Liver (tissue), 9 donors: Measurements from ENCODE around the gene B4GALT5. TPM values are rescaled to one million over a fixed set of nuclear protein-coding genes. Genes with fewer than 3 reads are reported as not detected.

Source experiments
- DNase-seq: peaks from one replicate; pipeline ENCODE4 v3.0.0-alpha.2; 2017; ENCODE audit warnings: low spot score
- H3K27ac ChIP-seq, 2 donors: one replicate each; pipeline ENCODE4 v1.7.0; 2013; ENCODE audit warnings: inconsistent platforms in 2 of 2, low read length in 2 of 2, control low read depth in 1 of 2, low read depth in 1 of 2, mild to moderate bottlenecking in 1 of 2
- H3K27me3 ChIP-seq, 4 donors: one replicate each; pipeline versions ENCODE4 v1.6.1 to v1.7.0; 2013; ENCODE audit warnings: low read length in 3 of 4, inconsistent platforms in 1 of 4, mild to moderate bottlenecking in 1 of 4, moderate library complexity in 1 of 4; ENCODE audit not compliant: control insufficient read depth in 4 of 4, insufficient read depth in 4 of 4
- H3K36me3 ChIP-seq, 4 donors: one replicate each; pipeline versions ENCODE4 v1.6.1 to v1.7.0; 2013; ENCODE audit warnings: low read length in 3 of 4, mild to moderate bottlenecking in 3 of 4, low read depth in 1 of 4, moderate library complexity in 1 of 4; ENCODE audit not compliant: control insufficient read depth in 4 of 4, insufficient read depth in 3 of 4
- H3K4me1 ChIP-seq, 4 donors: one replicate each; pipeline versions ENCODE4 v1.6.1 to v1.7.0; 2013; ENCODE audit warnings: low read length in 3 of 4, mild to moderate bottlenecking in 3 of 4, moderate library complexity in 1 of 4; ENCODE audit not compliant: control insufficient read depth in 4 of 4, insufficient read depth in 4 of 4
- H3K4me3 ChIP-seq, 3 donors: one replicate each; pipeline versions ENCODE4 v1.6.1 to v1.7.0; 2013; ENCODE audit warnings: low read length in 3 of 3, control low read depth in 1 of 3, low read depth in 1 of 3, mild to moderate bottlenecking in 1 of 3
- H3K9ac ChIP-seq, 2 donors: one replicate each; pipeline ENCODE4 v1.7.0; 2013; ENCODE audit warnings: low read length in 2 of 2, mild to moderate bottlenecking in 2 of 2, moderate library complexity in 2 of 2, control low read depth in 1 of 2, low read depth in 1 of 2
- H3K9me3 ChIP-seq, 4 donors: one replicate each; pipeline versions ENCODE4 v1.6.1 to v1.7.0; 2013; ENCODE audit warnings: low read length in 3 of 4; ENCODE audit not compliant: control insufficient read depth in 4 of 4
- ATF3 ChIP-seq: IDR thresholded peaks from 2 replicates; pipeline ENCODE4 v1.6.1; 2016; ENCODE audit warnings: antibody characterized with exemption
- CTCF ChIP-seq: fragments of 150-350 bp; IDR thresholded peaks from 2 replicates; pipeline ENCODE4 v1.5.1; 2017; ENCODE audit warnings: improper control_type of control experiment, low read depth, low read length; ENCODE audit not compliant: missing input control
- EGR1 ChIP-seq, 2 donors: IDR thresholded peaks; 2 replicates each; pipeline ENCODE4 v1.6.1; 2016 to 2018; ENCODE audit warnings: antibody characterized with exemption in 2 of 2, low read depth in 2 of 2
- FOXA1 ChIP-seq: IDR thresholded peaks from 2 replicates; pipeline ENCODE4 v1.6.1; 2016; ENCODE audit warnings: antibody characterized with exemption
- FOXA2 ChIP-seq: IDR thresholded peaks from 2 replicates; pipeline ENCODE4 v1.6.1; 2016; ENCODE audit warnings: antibody characterized with exemption
- GABPA ChIP-seq, 2 donors: IDR thresholded peaks in 1 of 2; conservative IDR thresholded peaks in 1 of 2; 2 replicates each; pipeline ENCODE4 v1.6.1; 2016; ENCODE audit warnings: antibody characterized with exemption in 2 of 2, mild to moderate bottlenecking in 1 of 2, moderate library complexity in 1 of 2
- HNF4A ChIP-seq, 2 donors: conservative IDR thresholded peaks; 2 replicates each; pipeline ENCODE4 v1.6.1; 2016; ENCODE audit warnings: antibody characterized with exemption in 2 of 2, mild to moderate bottlenecking in 2 of 2
- JUND ChIP-seq, 2 donors: IDR thresholded peaks; 2 replicates each; pipeline ENCODE4 v1.6.1; 2016; ENCODE audit warnings: antibody characterized with exemption in 2 of 2
- MAX ChIP-seq: IDR thresholded peaks from 2 replicates; pipeline ENCODE4 v1.6.1; 2016; ENCODE audit warnings: antibody characterized with exemption
- NR2F2 ChIP-seq: IDR thresholded peaks from 2 replicates; pipeline ENCODE4 v1.6.1; 2016; ENCODE audit warnings: antibody characterized with exemption
- RAD21 ChIP-seq, 2 donors: IDR thresholded peaks; 2 replicates each; pipeline ENCODE4 v1.6.1; 2016; ENCODE audit warnings: antibody characterized with exemption in 2 of 2, mild to moderate bottlenecking in 2 of 2
- REST ChIP-seq: IDR thresholded peaks from 2 replicates; pipeline ENCODE4 v1.6.1; 2016; ENCODE audit warnings: antibody characterized with exemption, mild to moderate bottlenecking
- RXRA ChIP-seq, 2 donors: IDR thresholded peaks; 2 replicates each; pipeline ENCODE4 v1.6.1; 2017 to 2018; ENCODE audit warnings: antibody characterized with exemption in 2 of 2, mild to moderate bottlenecking in 1 of 2
- SP1 ChIP-seq: IDR thresholded peaks from 2 replicates; pipeline ENCODE4 v1.6.1; 2018; ENCODE audit warnings: antibody characterized with exemption, mild to moderate bottlenecking
- TAF1 ChIP-seq: conservative IDR thresholded peaks from 2 replicates; pipeline ENCODE4 v1.6.1; 2016; ENCODE audit warnings: antibody characterized with exemption, mild to moderate bottlenecking
- YY1 ChIP-seq: IDR thresholded peaks from 2 replicates; pipeline ENCODE4 v1.6.1; 2016; ENCODE audit warnings: antibody characterized with exemption, mild to moderate bottlenecking
- ZBTB33 ChIP-seq: IDR thresholded peaks from 2 replicates; pipeline ENCODE4 v1.6.1; 2016; ENCODE audit warnings: antibody characterized with exemption
- WGBS: extraction: QIAGEN DNeasy Blood & Tissue Kit; methylation state at CpG from one replicate; pipeline ENCODE4 v1.1.7; 2013; 5-methylcytosine and 5-hydroxymethylcytosine counted together
- polyA plus RNA-seq, 2 donors: library from polyadenylated mRNA; stranded (reverse) in 1 of 2; unstranded in 1 of 2; fragments of 200-250 nt in 1 of 2; fragments of >200 nt in 1 of 2; fragmentation: Nextera tagmentation in 1 of 2; extraction: Ambion mirVana in 1 of 2; gene quantifications; one replicate each; pipeline versions ENCODE4 v1.2.1 to v1.2.3, GENCODE V29; 2013 to 2015
- total RNA-seq, 2 donors: library from RNA; depleted of rRNA; stranded (reverse); fragments of >200 nt; gene quantifications; one replicate each; pipeline ENCODE4 v1.2.3, GENCODE V29; 2014
- donor health status: healthy.
- donor health status: healthy.
- donor health status: healthy.
- donor health status: healthy.
- donor health status: healthy.

B4GALT5 gene
- total and polyA plus RNA-seq, 4 donors, result 2.0 to 28.2 (median 14.4) TPM

GRCh38 chr20:49685809-49686208 lies 27.9 kb downstream of the B4GALT5 start:
- Histone ChIP-seq H3K36me3 (no peaks in the 10 kb centered on the region), H3K27me3 (no peaks in the 10 kb centered on the region), H3K9ac (peak overlapping the region in 1 of 2 donors; percentile 36), H3K9me3 (no peaks in the 10 kb centered on the region), H3K27ac (peak overlapping the region in 1 of 2 donors; percentile 68), H3K4me1 (peaks cover 22 to 59% (median 48%) of the 10 kb centered on the region in 4 donors), H3K4me3 (no peak overlapping the region)
- 31% methylated on average over 2 of the region's 2 CpGs for WGBS
- no peak for TF ChIP-seq EGR1 (IDR thresholded peaks at IDR 0.05; ENCODE audit: low read depth in 2 of 2)
- TF ChIP-seq TAF1, result no peak
- TF ChIP-seq JUND (IDR thresholded peaks at IDR 0.05), result no peak
- no peak for TF ChIP-seq GABPA (IDR thresholded peaks at IDR 0.05 in 1 of 2, conservative IDR thresholded peaks at IDR 0.05 in 1 of 2)
- no peak for TF ChIP-seq ATF3
- TF ChIP-seq SP1, result no peak
- TF ChIP-seq FOXA1, result no peak
- no peak for TF ChIP-seq RXRA (IDR thresholded peaks at IDR 0.05)
- TF ChIP-seq CTCF, result no peak
- no peak for TF ChIP-seq MAX
- no peak for TF ChIP-seq HNF4A (conservative IDR thresholded peaks at IDR 0.05)
- no peak for TF ChIP-seq RAD21 (IDR thresholded peaks at IDR 0.05)
- TF ChIP-seq ZBTB33, result no peak
- no peak for TF ChIP-seq REST
- DNase-seq, result no peak

GRCh38 chr20:49685161-49685601 lies 28.5 kb downstream of the B4GALT5 start:
- H3K9me3 ChIP-seq, result no peaks in the 10 kb centered on the region
- 24% methylated on average over 4 of the region's 4 CpGs for WGBS
- no peaks in the 10 kb centered on the region for H3K27me3 ChIP-seq
- DNase-seq, result no peak
- H3K9ac ChIP-seq, result no peak overlapping the region
- peaks cover 22 to 61% (median 46%) of the 10 kb centered on the region in 4 donors for H3K4me1 ChIP-seq
- H3K27ac ChIP-seq, result peak overlapping the region in 1 of 2 donors; percentile 68
- no peak overlapping the region for H3K4me3 ChIP-seq
- no peaks in the 10 kb centered on the region for H3K36me3 ChIP-seq
- TF ChIP-seq NR2F2 (no peak), REST (no peak), EGR1 (IDR thresholded peaks at IDR 0.05; ENCODE audit: low read depth in 2 of 2) (no peak), YY1 (no peak), JUND (IDR thresholded peaks at IDR 0.05) (no peak), FOXA2 (no peak), MAX (peak; percentile 12), RAD21 (IDR thresholded peaks at IDR 0.05) (peak in 1 of 2 donors; percentile 35), SP1 (no peak), TAF1 (no peak), HNF4A (conservative IDR thresholded peaks at IDR 0.05) (peak; percentile 25 to 54), RXRA (IDR thresholded peaks at IDR 0.05) (peak; percentile 21 to 46), CTCF (no peak)
